Astrocyte (in vitro differentiated cells and primary cell): ENCODE measurements around the gene HMGN5.

Experiments used
- CTCF ChIP-seq: IDR thresholded peaks from 2 replicates; pipeline ENCODE4 v1.5.1; 2011; ENCODE audit warnings: low read depth, mild to moderate bottlenecking, inconsistent platforms, low read length, moderate library complexity; ENCODE audit not compliant: insufficient read depth
- EZH2 ChIP-seq: IDR thresholded peaks from 2 replicates; pipeline ENCODE4 v1.6.1; 2012; ENCODE audit warnings: mild to moderate bottlenecking, low read length, inconsistent platforms; ENCODE audit not compliant: insufficient read depth

- TF ChIP-seq CTCF, result no peak
- TF ChIP-seq EZH2, result no peak
Observed at GRCh38 chrX:81168391-81168790, 33.3 kb downstream of the HMGN5 start.
